Smooth muscle cell (in vitro differentiated cells): ENCODE measurements around the gene ARMS2. TPM values are rescaled to one million over a fixed set of nuclear protein-coding genes. Genes with fewer than 3 reads are reported as not detected.

Source experiments
- DNase-seq: peaks from one replicate; lab custom pipeline; 2025; ENCODE audit not compliant: unreplicated experiment; lab: John Stamatoyannopoulos, UW
- H2AFZ ChIP-seq: fragments of 200-600 bp; sonication (generic); 2 replicates; pipeline ENCODE4 v1.6.0; 2016; ENCODE audit warnings: antibody characterized with exemption, low read depth, mild to moderate bottlenecking
- H3F3A ChIP-seq: fragments of 200-600 bp; sonication (generic); 2 replicates; pipeline ENCODE4 v1.6.0; 2017; ENCODE audit warnings: antibody characterized with exemption, low read depth
- H3K27ac ChIP-seq: fragments of 200-600 bp; sonication (generic); 2 replicates; pipeline ENCODE4 v1.5.1; 2016; ENCODE audit warnings: low read depth, mild to moderate bottlenecking
- H3K27me3 ChIP-seq: fragments of 200-600 bp; sonication (generic); 2 replicates; pipeline ENCODE4 v1.6.1; 2016; ENCODE audit warnings: low read depth, mild to moderate bottlenecking
- H3K36me3 ChIP-seq: fragments of 200-600 bp; sonication (generic); 2 replicates; pipeline ENCODE4 v1.5.1; 2016; ENCODE audit warnings: low read depth
- H3K4me1 ChIP-seq: fragments of 200-600 bp; sonication (generic); 2 replicates; pipeline ENCODE4 v1.5.1; 2016; ENCODE audit warnings: low read depth
- H3K4me2 ChIP-seq: fragments of 200-600 bp; sonication (generic); 2 replicates; pipeline ENCODE4 v1.6.0; 2016; ENCODE audit warnings: mild to moderate bottlenecking
- H3K4me3 ChIP-seq: fragments of 200-600 bp; sonication (generic); 2 replicates; pipeline ENCODE4 v1.5.1; 2016; ENCODE audit warnings: mild to moderate bottlenecking
- H3K79me2 ChIP-seq: fragments of 200-600 bp; sonication (generic); 2 replicates; pipeline ENCODE4 v1.6.0; 2016; ENCODE audit warnings: low read depth, mild to moderate bottlenecking
- H3K9ac ChIP-seq: fragments of 200-600 bp; sonication (generic); 2 replicates; pipeline ENCODE4 v1.6.0; 2016; ENCODE audit warnings: low read depth
- H3K9me3 ChIP-seq: fragments of 200-600 bp; sonication (generic); replicated peaks from 2 replicates; pipeline ENCODE4 v1.5.1; 2016; ENCODE audit warnings: low read depth
- H4K20me1 ChIP-seq: fragments of 200-600 bp; sonication (generic); 2 replicates; pipeline ENCODE4 v1.6.0; 2016; ENCODE audit warnings: low read depth
- WGBS: methylation state at CpG from one replicate; pipeline ENCODE4 v1.1.7; 2016; ENCODE audit warnings: low lambda C conversion rate; 5-methylcytosine and 5-hydroxymethylcytosine counted together
- polyA plus RNA-seq: library from polyadenylated mRNA; unstranded; fragments of >200 nt; fragmentation: Nextera tagmentation; extraction: Ambion mirVana; gene quantifications from 2 replicates; pipeline ENCODE4 v1.2.1, GENCODE V29; 2016
- total RNA-seq: library from RNA; depleted of rRNA; stranded (reverse); fragments of >200 nt; gene quantifications from 2 replicates; pipeline ENCODE4 v1.2.3, GENCODE V29; 2014
- TF ChIP-seq, protein P1 (sequence below): fragments of 200-600 bp; sonication (generic); IDR thresholded peaks from 2 replicates; pipeline ENCODE4 v1.5.1; 2017; ENCODE audit warnings: borderline replicate concordance, mild to moderate bottlenecking, antibody characterized with exemption; ENCODE audit not compliant: insufficient read depth, poor library complexity, severe bottlenecking

Gene ARMS2
- total and polyA plus RNA-seq, 2 experiments from 2014 or later = not detected

DNA sequence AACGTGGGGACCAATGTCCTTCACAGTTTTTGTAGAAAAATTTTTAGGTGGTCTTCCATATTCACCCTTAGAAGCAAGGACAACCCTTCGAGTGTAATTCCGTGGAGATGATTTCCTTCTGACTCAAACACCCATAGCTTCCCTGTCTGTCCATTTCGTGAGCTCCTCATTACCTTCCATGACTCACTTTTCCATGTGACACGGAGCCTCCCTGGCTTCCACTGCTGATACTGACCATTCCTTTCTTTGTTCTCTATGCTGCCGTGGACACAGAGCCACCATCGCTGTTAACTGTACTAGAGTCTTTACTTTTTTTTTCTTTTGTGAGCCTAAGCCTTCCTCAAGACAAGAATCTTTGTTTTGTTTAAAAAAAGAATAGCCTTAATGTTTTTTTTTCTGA is 12.5 kb upstream of the ARMS2 start:
- Histone ChIP-seq H2AFZ (peak overlapping the region; percentile 19), H3K4me2 (no peak overlapping the region), H3K79me2 (no peaks in the 10 kb centered on the region), H3K27ac (peak overlapping the region; percentile 61), H3F3A (no peaks in the 10 kb centered on the region), H3K4me1 (no peaks in the 10 kb centered on the region), H4K20me1 (no peaks in the 10 kb centered on the region), H3K9me3 (no peaks in the 10 kb centered on the region), H3K4me3 (no peak overlapping the region), H3K36me3 (no peaks in the 10 kb centered on the region), H3K9ac (peak overlapping the region; percentile 22), H3K27me3 (no peaks in the 10 kb centered on the region)
- TF ChIP-seq, protein P1, sequence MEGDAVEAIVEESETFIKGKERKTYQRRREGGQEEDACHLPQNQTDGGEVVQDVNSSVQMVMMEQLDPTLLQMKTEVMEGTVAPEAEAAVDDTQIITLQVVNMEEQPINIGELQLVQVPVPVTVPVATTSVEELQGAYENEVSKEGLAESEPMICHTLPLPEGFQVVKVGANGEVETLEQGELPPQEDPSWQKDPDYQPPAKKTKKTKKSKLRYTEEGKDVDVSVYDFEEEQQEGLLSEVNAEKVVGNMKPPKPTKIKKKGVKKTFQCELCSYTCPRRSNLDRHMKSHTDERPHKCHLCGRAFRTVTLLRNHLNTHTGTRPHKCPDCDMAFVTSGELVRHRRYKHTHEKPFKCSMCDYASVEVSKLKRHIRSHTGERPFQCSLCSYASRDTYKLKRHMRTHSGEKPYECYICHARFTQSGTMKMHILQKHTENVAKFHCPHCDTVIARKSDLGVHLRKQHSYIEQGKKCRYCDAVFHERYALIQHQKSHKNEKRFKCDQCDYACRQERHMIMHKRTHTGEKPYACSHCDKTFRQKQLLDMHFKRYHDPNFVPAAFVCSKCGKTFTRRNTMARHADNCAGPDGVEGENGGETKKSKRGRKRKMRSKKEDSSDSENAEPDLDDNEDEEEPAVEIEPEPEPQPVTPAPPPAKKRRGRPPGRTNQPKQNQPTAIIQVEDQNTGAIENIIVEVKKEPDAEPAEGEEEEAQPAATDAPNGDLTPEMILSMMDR = no peak
- 32% methylated on average over 7 of the region's 7 CpGs for WGBS
- no peak for DNase-seq

DNA sequence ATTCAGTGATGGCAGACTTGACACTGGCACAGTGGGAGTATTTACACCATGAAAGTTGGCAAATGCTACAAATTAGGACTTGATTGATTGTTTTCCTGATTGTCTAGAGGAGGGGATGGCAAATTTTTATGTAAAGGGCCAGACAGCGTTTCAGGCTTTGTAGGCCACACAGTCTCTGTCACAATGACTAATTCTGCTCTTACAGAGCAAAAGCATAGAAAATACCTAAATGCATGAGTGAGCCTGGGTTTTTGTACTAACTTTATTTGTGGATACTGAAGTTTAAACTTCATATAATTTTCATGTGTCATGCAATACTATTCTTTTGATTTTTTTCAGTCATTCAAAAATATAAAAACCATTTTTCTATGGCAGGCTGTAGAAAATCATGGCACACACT is 9.0 kb upstream of the ARMS2 start:
- Histone ChIP-seq H3K79me2 (no peaks in the 10 kb centered on the region), H3K27me3 (no peaks in the 10 kb centered on the region), H3K4me2 (no peak overlapping the region), H3K9ac (no peak overlapping the region), H3K27ac (no peak overlapping the region), H3K36me3 (no peaks in the 10 kb centered on the region), H2AFZ (no peak overlapping the region), H4K20me1 (no peaks in the 10 kb centered on the region), H3K9me3 (no peaks in the 10 kb centered on the region), H3K4me3 (no peak overlapping the region), H3K4me1 (no peaks in the 10 kb centered on the region), H3F3A (no peaks in the 10 kb centered on the region)
- WGBS = 95% methylated on average over 1 of the region's 1 CpG
- DNase-seq = no peak
- TF ChIP-seq, protein P1 = no peak

DNA sequence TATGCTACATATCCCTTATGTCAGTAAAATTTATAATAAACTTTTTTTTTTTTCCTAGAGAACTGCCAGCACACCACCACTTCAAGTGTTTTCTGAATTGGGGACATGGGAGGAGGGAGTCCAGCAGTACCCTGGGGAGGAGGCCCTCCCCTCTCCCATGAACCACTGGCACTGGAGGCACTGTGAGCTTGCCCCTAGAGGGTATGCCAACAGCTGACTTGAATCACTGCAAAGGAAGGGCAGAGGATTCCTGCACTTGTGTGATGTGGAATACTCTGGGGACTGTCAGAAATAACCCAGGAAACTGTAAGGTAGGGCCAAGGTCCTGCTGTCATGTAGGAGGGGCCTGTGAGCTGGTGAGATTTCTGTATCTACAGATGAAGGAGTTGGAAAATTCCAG is 8.5 kb upstream of the ARMS2 start:
- Histone ChIP-seq H3K36me3 (no peaks in the 10 kb centered on the region), H3K27me3 (no peaks in the 10 kb centered on the region), H3K9ac (no peak overlapping the region), H3K4me2 (no peak overlapping the region), H3K79me2 (no peaks in the 10 kb centered on the region), H3K27ac (no peak overlapping the region), H3K4me3 (no peak overlapping the region), H3K9me3 (no peaks in the 10 kb centered on the region), H2AFZ (no peak overlapping the region), H3K4me1 (no peaks in the 10 kb centered on the region), H3F3A (no peaks in the 10 kb centered on the region), H4K20me1 (no peaks in the 10 kb centered on the region)
- DNase-seq = no peak
- TF ChIP-seq, protein P1 = no peak

DNA sequence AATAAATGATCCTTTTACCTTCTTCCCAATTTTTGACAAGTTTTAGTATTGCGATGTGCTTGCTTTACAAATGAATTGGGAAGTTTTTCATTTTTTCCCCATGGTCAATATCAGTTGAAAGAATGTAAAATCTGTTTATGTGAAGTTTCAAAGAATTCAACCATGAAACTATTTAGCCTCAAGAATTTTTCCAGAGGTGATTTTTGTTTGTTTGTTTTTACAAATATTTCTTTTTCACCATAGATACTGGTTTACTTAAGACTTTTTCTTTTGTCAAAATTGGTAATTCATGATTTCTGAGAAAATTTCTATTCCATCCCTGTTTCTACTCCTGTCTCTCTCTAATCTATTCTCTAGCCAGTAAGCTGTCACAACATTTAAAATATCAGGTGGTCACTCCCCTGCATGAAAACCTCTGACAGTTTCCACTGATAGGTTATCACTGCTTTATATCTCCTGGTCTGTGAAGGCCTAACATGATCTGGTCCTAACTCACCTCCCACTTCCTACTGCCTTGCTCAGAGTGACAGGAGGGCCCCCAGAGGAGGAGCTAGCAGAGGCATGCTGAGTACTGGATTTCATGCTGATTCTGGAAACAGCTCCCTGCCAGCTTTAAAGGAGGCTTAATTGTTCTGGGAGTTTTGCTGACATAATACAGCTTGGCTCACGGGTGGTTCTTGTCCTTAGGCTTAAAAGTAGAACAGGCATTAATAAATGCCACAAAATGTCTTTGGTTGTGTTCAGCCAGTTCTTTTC is 7.6 kb upstream of the ARMS2 start:
- Histone ChIP-seq H3K27me3 (no peaks in the 10 kb centered on the region), H3K27ac (no peak overlapping the region), H3K4me1 (no peaks in the 10 kb centered on the region), H3K9me3 (no peaks in the 10 kb centered on the region), H4K20me1 (no peaks in the 10 kb centered on the region), H3K4me3 (no peak overlapping the region), H3K79me2 (no peaks in the 10 kb centered on the region), H3K36me3 (no peaks in the 10 kb centered on the region), H3F3A (no peaks in the 10 kb centered on the region), H2AFZ (no peak overlapping the region), H3K4me2 (no peak overlapping the region), H3K9ac (no peak overlapping the region)
- DNase-seq = no peak
- TF ChIP-seq, protein P1 = no peak
- whole genome bisulfite sequencing = 66% methylated on average over 2 of the region's 2 CpGs
